Measurements from ENCODE around the gene BMI1. TPM values are rescaled to one million over a fixed set of nuclear protein-coding genes. Genes with fewer than 3 reads are reported as not detected.

The BMI1 gene
- total RNA-seq, 4 donors from 2014 or later, result 29.2 to 63.0 (median 42.5) TPM

- peaks cover 91% of the 10 kb centered on the region for H3K27me3 ChIP-seq
- H3K9me3 ChIP-seq, result no peaks in the 10 kb centered on the region
- WGBS, 2 donors (ENCODE audit: low coverage in 1 of 2), result 17 to 19% methylated on average over 9 of the region's 9 CpGs
- intact Hi-C loops (cut with DNase I; ENCODE audit: low total_unique reads), result no loop called here
- DNase-seq, result no peak
- H3K36me3 ChIP-seq, result no peaks in the 10 kb centered on the region
- in situ Hi-C loops (cut with MboI; ENCODE audit: low pct_ligation_motif_present in 1 of 4, low pct_unique_long_range_greater_than_20kb in 1 of 4, low sequenced_read_pairs in 3 of 4), result no loop called here
- TF ChIP-seq POLR2A (IDR thresholded peaks at IDR 0.05) (no peak), CTCF (IDR thresholded peaks at IDR 0.05) (no peak), POLR2AphosphoS5 (IDR thresholded peaks at IDR 0.05) (peak in 1 of 3 donors; percentile 7), EP300 (IDR thresholded peaks at IDR 0.05; ENCODE audit: low read depth) (no peak)
- no peak overlapping the region for H3K4me3 ChIP-seq
- no peak overlapping the region for H3K27ac ChIP-seq
- H3K4me1 ChIP-seq, result peaks cover 21 to 47% (median 41%) of the 10 kb centered on the region in 4 donors
These were observed 17.4 kb downstream of the BMI1 start for GRCh38 chr10:22338185-22338900.

GRCh38 chr10:22338931-22339330 is 18.0 kb downstream of the BMI1 start:
- no peaks in the 10 kb centered on the region for H3K9me3 ChIP-seq
- H3K4me1 ChIP-seq, result peaks cover 21 to 46% (median 41%) of the 10 kb centered on the region in 4 donors
- peaks cover 91% of the 10 kb centered on the region for H3K27me3 ChIP-seq
- in situ Hi-C loops (cut with MboI; ENCODE audit: low pct_ligation_motif_present in 1 of 4, low pct_unique_long_range_greater_than_20kb in 1 of 4, low sequenced_read_pairs in 3 of 4) (no loop called here), intact Hi-C loops (cut with DNase I; ENCODE audit: low total_unique reads) (no loop called here)
- no peak for DNase-seq
- H3K4me3 ChIP-seq, result no peak overlapping the region
- no peaks in the 10 kb centered on the region for H3K36me3 ChIP-seq
- TF ChIP-seq POLR2AphosphoS5 (IDR thresholded peaks at IDR 0.05) (no peak), EP300 (IDR thresholded peaks at IDR 0.05; ENCODE audit: low read depth) (no peak), POLR2A (IDR thresholded peaks at IDR 0.05) (no peak), CTCF (IDR thresholded peaks at IDR 0.05) (no peak)
- H3K27ac ChIP-seq, result no peak overlapping the region

- H3K9me3 ChIP-seq, result no peaks in the 10 kb centered on the region
- WGBS, 2 donors (ENCODE audit: low coverage in 1 of 2), result 1 to 2% methylated on average over 13 of the region's 13 CpGs
- intact Hi-C loops (cut with DNase I; ENCODE audit: low total_unique reads) (no loop called here), in situ Hi-C loops (cut with MboI; ENCODE audit: low pct_ligation_motif_present in 1 of 4, low pct_unique_long_range_greater_than_20kb in 1 of 4, low sequenced_read_pairs in 3 of 4) (no loop called here)
- peak in 2 of 3 donors; percentile 52 to 58 for TF ChIP-seq POLR2AphosphoS5 (IDR thresholded peaks at IDR 0.05)
- TF ChIP-seq CTCF (IDR thresholded peaks at IDR 0.05), result no peak
- peaks cover 16 to 37% (median 34%) of the 10 kb centered on the region in 4 donors for H3K4me1 ChIP-seq
- peak overlapping the region in 3 of 4 donors; percentile 76 to 92 (median 90) for H3K4me3 ChIP-seq
- no peaks in the 10 kb centered on the region for H3K36me3 ChIP-seq
- no peak for DNase-seq
- peak overlapping the region; percentile 92 to 97 (median 94) for H3K27ac ChIP-seq
- H3K27me3 ChIP-seq, result peaks cover 91% of the 10 kb centered on the region
These were observed 18.9 kb downstream of the BMI1 start for GRCh38 chr10:22339761-22340328.

GRCh38 chr10:22340329-22341189 is 19.7 kb downstream of the BMI1 start:
- Histone ChIP-seq H3K4me3 (peak overlapping the region; percentile 73 to 92 (median 83)), H3K27me3 (peaks cover 91% of the 10 kb centered on the region), H3K9me3 (no peaks in the 10 kb centered on the region), H3K27ac (peak overlapping the region; percentile 92 to 97 (median 94)), H3K4me1 (peaks cover 11 to 36% (median 33%) of the 10 kb centered on the region in 4 donors), H3K36me3 (no peaks in the 10 kb centered on the region)
- peak; percentile 65 for DNase-seq
- in situ Hi-C loops (cut with MboI; ENCODE audit: low pct_ligation_motif_present in 1 of 4, low pct_unique_long_range_greater_than_20kb in 1 of 4, low sequenced_read_pairs in 3 of 4), result no loop called here
- TF ChIP-seq POLR2A (IDR thresholded peaks at IDR 0.05) (peak; percentile 61), EP300 (IDR thresholded peaks at IDR 0.05; ENCODE audit: low read depth) (no peak)
- intact Hi-C loops (cut with DNase I; ENCODE audit: low total_unique reads), result no loop called here
- WGBS, 2 donors (ENCODE audit: low coverage in 1 of 2), result 0 to 1% methylated on average over 4 to 48 of the region's 98 CpGs
